Calu3 (cell line): ENCODE data around the gene RBM33. TPM values are rescaled to one million over a fixed set of nuclear protein-coding genes. Genes with fewer than 3 reads are reported as not detected.

Experiments used
- BruUV-seq: library from RNA; stranded (reverse); fragments of 400-500 nt; replicated peaks from 2 replicates; lab custom pipeline; 2021; lab: Mats Ljungman, UMichigan
- CTCF ChIA-PET: fragments of 300-600 bp; sonication (Branson Sonifier 250); formaldehyde crosslinking; loops from one replicate; lab custom pipeline; 2022; ENCODE audit warnings: antibody characterized with exemption; lab: Charles Lee
- DNase-seq: peaks from one replicate; pipeline ENCODE4 v3.0.0; 2022
- H3K27ac Mint-ChIP-seq: one replicate; pipeline ENCODE4 v1.8.0; 2022; ENCODE audit warnings: mixed read lengths; ENCODE audit not compliant: unreplicated experiment
- H3K27me3 Mint-ChIP-seq: one replicate; pipeline ENCODE4 v1.8.0; 2022; ENCODE audit warnings: mixed read lengths; ENCODE audit not compliant: unreplicated experiment
- H3K36me3 Mint-ChIP-seq: one replicate; pipeline ENCODE4 v1.8.0; 2022; ENCODE audit warnings: mild to moderate bottlenecking, moderate library complexity, mixed read lengths; ENCODE audit not compliant: insufficient read depth, unreplicated experiment
- H3K4me1 Mint-ChIP-seq: one replicate; pipeline ENCODE4 v1.8.0; 2022; ENCODE audit warnings: mild to moderate bottlenecking, low read depth, mixed read lengths; ENCODE audit not compliant: unreplicated experiment
- H3K4me3 Mint-ChIP-seq: one replicate; pipeline ENCODE4 v1.8.0; 2022; ENCODE audit warnings: mild to moderate bottlenecking, low read depth, moderate library complexity, mixed read lengths; ENCODE audit not compliant: unreplicated experiment
- H3K9me3 Mint-ChIP-seq: one replicate; pipeline ENCODE4 v1.8.0; 2022; ENCODE audit warnings: low read depth, mixed read lengths; ENCODE audit not compliant: unreplicated experiment
- intact Hi-C: fragments of 100-400 bp; cut with micrococcal nuclease; formaldehyde crosslinking; loops from one replicate; pipeline ENCODE4 v1.10.0; 2022; ENCODE audit not compliant: unreplicated experiment
- total RNA-seq: library from RNA; stranded (reverse); gene quantifications from 2 replicates; pipeline ENCODE4 v1.2.3, GENCODE V29; 2022
- TF ChIP-seq, protein P1 (sequence below): fragments of 200-600 bp; IDR thresholded peaks from one replicate; pipeline ENCODE4 v1.8.0; 2022; ENCODE audit warnings: antibody characterized with exemption; ENCODE audit not compliant: unreplicated experiment

RBM33 gene
- total RNA-seq, 1 experiment from 2014 or later: 82.9 TPM

DNA sequence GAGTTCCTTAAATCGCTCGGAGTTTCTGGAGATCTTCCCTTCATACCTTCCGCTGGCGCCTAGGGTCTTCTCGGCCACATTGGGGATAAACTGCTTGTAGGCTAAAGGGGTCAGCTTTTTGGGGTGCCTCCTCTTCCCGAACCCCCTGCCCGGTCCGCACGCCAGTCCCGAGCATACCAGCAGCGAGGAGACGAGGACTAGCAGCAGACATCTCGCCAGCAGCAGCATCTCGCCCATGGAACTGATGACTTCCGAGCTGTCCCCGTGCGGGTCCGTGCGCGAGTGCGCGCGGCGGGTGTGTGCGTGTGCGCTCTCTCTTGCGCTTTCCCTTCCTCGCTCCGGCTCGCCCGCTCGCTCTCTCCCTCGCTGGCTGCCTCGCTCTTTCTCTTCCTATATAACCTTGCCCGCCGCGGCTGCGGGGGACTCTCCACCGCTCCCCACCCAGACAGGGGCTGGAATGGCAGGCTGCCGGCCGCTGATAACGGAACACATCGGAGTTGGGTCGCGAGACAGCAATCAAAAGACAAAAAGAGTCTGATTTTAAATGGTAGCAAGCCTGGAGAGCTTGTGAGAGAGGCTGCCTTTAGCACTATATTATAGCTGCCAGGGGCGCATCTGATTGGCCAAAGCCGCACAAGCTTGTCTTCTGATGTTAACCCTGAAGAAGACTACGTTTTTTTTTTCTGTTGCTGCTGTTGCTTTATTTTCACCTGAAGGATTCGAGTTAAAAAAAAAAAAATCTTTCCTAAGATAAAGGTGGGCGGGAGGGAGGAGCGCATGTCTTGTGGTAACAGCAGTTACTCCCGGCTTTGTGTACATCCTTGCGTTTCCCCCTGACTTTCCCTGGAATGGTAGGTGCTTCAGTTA is 167.7 kb downstream of the RBM33 start, which contains the start of gene SHH:
Gene SHH, minus strand, starts transcription at position 569 of the 867 bp plus-strand sequence. Its CDS starts 341 bp downstream, at position 228.
- DNase-seq: peak; percentile 20
- no peaks in the 10 kb centered on the region for H3K9me3 Mint-ChIP-seq
- peak within 1 kb of the TSS; percentile 72 for H3K4me3 Mint-ChIP-seq
- H3K27me3 Mint-ChIP-seq: peaks cover 56% of the 10 kb centered on the region
- TF ChIP-seq, protein P1, sequence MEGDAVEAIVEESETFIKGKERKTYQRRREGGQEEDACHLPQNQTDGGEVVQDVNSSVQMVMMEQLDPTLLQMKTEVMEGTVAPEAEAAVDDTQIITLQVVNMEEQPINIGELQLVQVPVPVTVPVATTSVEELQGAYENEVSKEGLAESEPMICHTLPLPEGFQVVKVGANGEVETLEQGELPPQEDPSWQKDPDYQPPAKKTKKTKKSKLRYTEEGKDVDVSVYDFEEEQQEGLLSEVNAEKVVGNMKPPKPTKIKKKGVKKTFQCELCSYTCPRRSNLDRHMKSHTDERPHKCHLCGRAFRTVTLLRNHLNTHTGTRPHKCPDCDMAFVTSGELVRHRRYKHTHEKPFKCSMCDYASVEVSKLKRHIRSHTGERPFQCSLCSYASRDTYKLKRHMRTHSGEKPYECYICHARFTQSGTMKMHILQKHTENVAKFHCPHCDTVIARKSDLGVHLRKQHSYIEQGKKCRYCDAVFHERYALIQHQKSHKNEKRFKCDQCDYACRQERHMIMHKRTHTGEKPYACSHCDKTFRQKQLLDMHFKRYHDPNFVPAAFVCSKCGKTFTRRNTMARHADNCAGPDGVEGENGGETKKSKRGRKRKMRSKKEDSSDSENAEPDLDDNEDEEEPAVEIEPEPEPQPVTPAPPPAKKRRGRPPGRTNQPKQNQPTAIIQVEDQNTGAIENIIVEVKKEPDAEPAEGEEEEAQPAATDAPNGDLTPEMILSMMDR: no peak
- intact Hi-C loops: loop anchor here (10.0 kb wide), 1 partner anchor 953 kb away; no protein-coding TSS in a partner anchor
- no peak within 1 kb of the TSS for H3K27ac Mint-ChIP-seq
- BruUV-seq: no TSS peak
- H3K4me1 Mint-ChIP-seq: peaks cover 48% of the 10 kb centered on the region
- CTCF ChIA-PET: interaction anchor here (2.3 kb wide), 1 partner anchor 13 kb away, joined by 5 read pairs; no protein-coding TSS in a partner anchor
- peaks cover 18% of the 10 kb centered on the region for H3K36me3 Mint-ChIP-seq

DNA sequence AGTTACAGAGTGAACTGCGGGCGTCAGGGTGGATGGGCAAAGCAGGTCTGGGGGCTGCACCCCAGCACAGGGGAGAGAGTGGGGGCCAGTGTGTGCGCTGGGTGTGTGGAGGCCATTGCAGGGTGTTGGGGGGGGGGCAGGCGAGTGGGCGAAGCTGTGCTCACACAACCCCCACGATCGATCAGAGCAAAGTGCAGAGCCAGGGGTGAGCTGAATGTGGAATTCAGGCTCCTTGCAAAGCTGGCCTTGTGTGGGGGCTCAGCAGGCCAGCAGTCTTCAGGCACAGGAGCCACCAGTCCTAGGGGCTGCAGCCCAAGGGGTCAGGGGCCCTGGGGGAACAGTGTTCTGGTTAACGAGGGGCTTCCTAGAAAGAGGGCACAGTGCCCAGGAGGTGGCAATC is 168.7 kb downstream of the RBM33 start:
- Mint-ChIP-seq H3K36me3 (peaks cover 18% of the 10 kb centered on the region), H3K4me1 (peaks cover 51% of the 10 kb centered on the region), H3K4me3 (no peak overlapping the region), H3K27ac (no peak overlapping the region), H3K9me3 (no peaks in the 10 kb centered on the region), H3K27me3 (peaks cover 56% of the 10 kb centered on the region)
- no peak for DNase-seq
- intact Hi-C loops: loop anchor here (10.0 kb wide), 1 partner anchor 952 kb away; no protein-coding TSS in a partner anchor
- no TSS peak for BruUV-seq
- TF ChIP-seq, protein P1: no peak
- CTCF ChIA-PET: interaction anchor here (0.6 to 2.3 kb wide), 4 partner anchors 12 to 617 kb away, joined by 3 to 5 read pairs (median 3); no protein-coding TSS in a partner anchor

GRCh38 chr7:155813546-155814315 is 169.3 kb downstream of the RBM33 start:
- H3K27me3 Mint-ChIP-seq: peaks cover 53% of the 10 kb centered on the region
- BruUV-seq: no TSS peak
- intact Hi-C loops: loop anchor here (2.0 to 10.0 kb wide), 3 partner anchors 109 to 951 kb away; no protein-coding TSS in a partner anchor

More at GRCh38 chr7:155813546-155814315, 169.3 kb downstream of the RBM33 start:
- no peak overlapping the region for H3K27ac Mint-ChIP-seq
- peaks cover 21% of the 10 kb centered on the region for H3K36me3 Mint-ChIP-seq
- CTCF ChIA-PET: interaction anchor here (0.6 to 1.0 kb wide), 6 partner anchors 14 to 950 kb away, joined by 3 read pairs; no protein-coding TSS in a partner anchor
- peaks cover 52% of the 10 kb centered on the region for H3K4me1 Mint-ChIP-seq
- TF ChIP-seq, protein P1: no peak
- no peak overlapping the region for H3K4me3 Mint-ChIP-seq
- H3K9me3 Mint-ChIP-seq: no peaks in the 10 kb centered on the region
- DNase-seq: no peak
